Heart left ventricle (tissue), 16 donors: Measurements from ENCODE around the gene CCDC134. TPM values are rescaled to one million over a fixed set of nuclear protein-coding genes. Genes with fewer than 3 reads are reported as not detected.

Source experiments
- ATAC-seq, 4 donors: fragments of 200-7000 bp; cut with Tn5 transposase; one replicate each; pipeline ENCODE4 v1.9.1; 2020 to 2022; ENCODE audit warnings: moderate library complexity in 4 of 4, mild to moderate bottlenecking in 3 of 4, moderate number of reproducible peaks in 1 of 4
- DNase-seq, 5 donors: peaks; one replicate each; pipeline ENCODE4 v3.0.0-alpha.2; 2020
- H3K27ac ChIP-seq, 12 donors: fragments of 200-600 bp; sonication (generic) in 4 of 12; one replicate each; pipeline versions ENCODE4 v1.5.0 to v1.8.0; 2016 to 2022; ENCODE audit warnings: mild to moderate bottlenecking in 2 of 12
- H3K27me3 ChIP-seq, 9 donors: fragments of 200-600 bp; sonication (generic) in 2 of 9; one replicate each; pipeline versions ENCODE4 v1.5.1 to v1.8.0; 2016 to 2022; ENCODE audit warnings: mild to moderate bottlenecking in 3 of 9
- H3K36me3 ChIP-seq, 9 donors: fragments of 200-600 bp; sonication (generic) in 2 of 9; one replicate each; pipeline versions ENCODE4 v1.5.0 to v1.8.0; 2018 to 2022; ENCODE audit warnings: mild to moderate bottlenecking in 2 of 9
- H3K4me1 ChIP-seq, 12 donors: fragments of 200-600 bp; sonication (generic) in 4 of 12; one replicate each; pipeline versions ENCODE4 v1.5.0 to v1.8.0; 2016 to 2022; ENCODE audit warnings: mild to moderate bottlenecking in 3 of 12
- H3K4me3 ChIP-seq, 12 donors: fragments of 200-600 bp; sonication (generic) in 4 of 12; one replicate each; pipeline versions ENCODE4 v1.5.0 to v1.8.0; 2017 to 2022; ENCODE audit warnings: mild to moderate bottlenecking in 9 of 12, moderate library complexity in 4 of 12
- H3K9me3 ChIP-seq, 12 donors: fragments of 200-600 bp; sonication (generic) in 4 of 12; one replicate each; pipeline versions ENCODE4 v1.5.0 to v1.8.0; 2016 to 2022; ENCODE audit warnings: mild to moderate bottlenecking in 1 of 12
- POLR2A ChIP-seq, 2 donors: fragments of 450-650 bp; IDR thresholded peaks; one replicate each; pipeline ENCODE4 v1.6.1; 2017; ENCODE audit warnings: antibody characterized with exemption in 2 of 2, mild to moderate bottlenecking in 2 of 2, moderate library complexity in 2 of 2
- WGBS, 4 donors: extraction: QIAGEN DNeasy Blood & Tissue Kit in 2 of 4; methylation state at CpG; one replicate each; pipeline versions ENCODE4 v1.1.5 to v1.1.7; 2013 to 2018; 5-methylcytosine and 5-hydroxymethylcytosine counted together
- intact Hi-C, 10 donors: fragments of 100-400 bp; cut with DNase I; formaldehyde crosslinking; loops; one replicate each; pipeline versions ENCODE4 v1.11.1 to v1.14.2; 2022
- long read RNA-seq, 3 donors: library from polyadenylated mRNA; unstranded; transcript quantifications; one replicate each; pipeline ENCODE4 v2.0.0, GENCODE V29; 2020 to 2021
- polyA plus RNA-seq, 2 donors: library from polyadenylated mRNA; stranded (reverse); fragments of 200-250 nt; gene quantifications; one replicate each; pipeline ENCODE4 v1.2.3, GENCODE V29; 2013
- total RNA-seq, 9 donors: library from RNA; depleted of rRNA in 2 of 9; stranded (reverse); fragments of >200 nt in 2 of 9; fragmentation: NEBNext Ultra II Directional in 3 of 9; extraction: Animal tissue kit (Norgen Biotek cat#: 25700) in 3 of 9; gene quantifications; one replicate each; pipeline versions ENCODE4 v1.1.0 to v1.2.4, GENCODE V29; 2016 to 2023
- TF ChIP-seq, protein P1 (sequence below), 12 donors: fragments of 200-600 bp; sonication (generic) in 4 of 12; IDR thresholded peaks; one replicate each; pipeline versions ENCODE4 v1.5.0 to v1.8.0; 2018 to 2022; ENCODE audit warnings: antibody characterized with exemption in 12 of 12, mild to moderate bottlenecking in 5 of 12
- donor health status: ischemic (EF 13 %, LVEDD 7.1; RV severe dilation, severe dysfunction).
- donor health status: healthy with polysubstance abuse.
- donor health status: DM: no; HTN: yes; CAD: no.
- donor health status: DM: no; HTN: no; CAD: no.
- donor health status: ischemic (EF 25% LVEDD 6.9; RV normal size, moderate dysfunction).
- donor health status: ischemic (EF 25% LVEDD 5.7; RV mildly dilated, moderate dysfunction).
- donor health status: healthy.
- donor health status: DM: yes; HTN: yes; CAD: no.
- donor health status: ischemic (EF 35%, LVEDD 5.7; RV mildly dilated, moderate dysfunction).
- donor health status: nonischemic (EF 11% LVEDD 7.7; RV severe dilation, severe dysfunction).
- donor health status: DM: yes; HTN: yes; CAD: no.
- donor health status: PGD.
- donor health status: ischemic (EF 29% LVEDD 5.4; RV normal size, mild dysfunction).
- donor health status: nonischemic (EF 23%, LVEDD 6.1; RV moderate dilation, normal function).

CCDC134 gene
- total RNA-seq (10 to 100 TPM in 1 of 9 donors, 1 to 10 TPM in 8; 2.3 to 10.2 (median 3.5) TPM), polyA plus RNA-seq (1 to 10 TPM; 2.2 to 5.0 TPM)
- long read RNA-seq, donor 1, partial matches to known transcripts = 1 of 8 reads
- long read RNA-seq, donor 1, other reads (novel, unspliced or antisense) = 4 of 8 reads
- long read RNA-seq, donor 2, transcript CCDC134-201 (7 exons, 1,270 nt) = major isoform, 10 of 12 reads
- long read RNA-seq, donor 2, partial matches to known transcripts = 0 of 12 reads
- long read RNA-seq, donor 2, other reads (novel, unspliced or antisense) = 2 of 12 reads
- long read RNA-seq, donor 3, partial matches to known transcripts = 1 of 1 reads
- long read RNA-seq, donor 3, other reads (novel, unspliced or antisense) = 0 of 1 reads

GRCh38 chr22:41800348-41801146, at the start of gene CCDC134:
CCDC134 (plus strand) TSS chr22:41800679; CDS start chr22:41808891, 8,212 bp downstream.
- intact Hi-C loops = loop anchor here in 3 of 10 donors (1.0 to 5.0 kb wide), 3 partner anchors 30 to 103 kb away; partner anchors contain the start of gene MEI1 (in 1 of the 3)
- ATAC-seq = peak; percentile 96 to 99 (median 99)
- H3K36me3 ChIP-seq = no peaks in the 10 kb centered on the region
- peak within 1 kb of the TSS; percentile 56 to 96 (median 90) for H3K27ac ChIP-seq
- peak within 1 kb of the TSS; percentile 61 to 98 (median 85) for H3K4me3 ChIP-seq
- peak; percentile 92 to 96 (median 94) for DNase-seq
- TF ChIP-seq, protein P1, sequence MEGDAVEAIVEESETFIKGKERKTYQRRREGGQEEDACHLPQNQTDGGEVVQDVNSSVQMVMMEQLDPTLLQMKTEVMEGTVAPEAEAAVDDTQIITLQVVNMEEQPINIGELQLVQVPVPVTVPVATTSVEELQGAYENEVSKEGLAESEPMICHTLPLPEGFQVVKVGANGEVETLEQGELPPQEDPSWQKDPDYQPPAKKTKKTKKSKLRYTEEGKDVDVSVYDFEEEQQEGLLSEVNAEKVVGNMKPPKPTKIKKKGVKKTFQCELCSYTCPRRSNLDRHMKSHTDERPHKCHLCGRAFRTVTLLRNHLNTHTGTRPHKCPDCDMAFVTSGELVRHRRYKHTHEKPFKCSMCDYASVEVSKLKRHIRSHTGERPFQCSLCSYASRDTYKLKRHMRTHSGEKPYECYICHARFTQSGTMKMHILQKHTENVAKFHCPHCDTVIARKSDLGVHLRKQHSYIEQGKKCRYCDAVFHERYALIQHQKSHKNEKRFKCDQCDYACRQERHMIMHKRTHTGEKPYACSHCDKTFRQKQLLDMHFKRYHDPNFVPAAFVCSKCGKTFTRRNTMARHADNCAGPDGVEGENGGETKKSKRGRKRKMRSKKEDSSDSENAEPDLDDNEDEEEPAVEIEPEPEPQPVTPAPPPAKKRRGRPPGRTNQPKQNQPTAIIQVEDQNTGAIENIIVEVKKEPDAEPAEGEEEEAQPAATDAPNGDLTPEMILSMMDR (IDR thresholded peaks at IDR 0.05) = peak in 1 of 12 donors; percentile 14
- peak in 1 of 2 donors; percentile 86 for TF ChIP-seq POLR2A (IDR thresholded peaks at IDR 0.05)
- H3K4me1 ChIP-seq = peaks cover 0 to 22% (median 17%) of the 10 kb centered on the region in 12 donors
- H3K27me3 ChIP-seq = no peaks in the 10 kb centered on the region
- no peaks in the 10 kb centered on the region for H3K9me3 ChIP-seq
- 0 to 1% (median 0%) methylated on average over 43 to 52 of the region's 52 CpGs for WGBS, 4 donors

DNA sequence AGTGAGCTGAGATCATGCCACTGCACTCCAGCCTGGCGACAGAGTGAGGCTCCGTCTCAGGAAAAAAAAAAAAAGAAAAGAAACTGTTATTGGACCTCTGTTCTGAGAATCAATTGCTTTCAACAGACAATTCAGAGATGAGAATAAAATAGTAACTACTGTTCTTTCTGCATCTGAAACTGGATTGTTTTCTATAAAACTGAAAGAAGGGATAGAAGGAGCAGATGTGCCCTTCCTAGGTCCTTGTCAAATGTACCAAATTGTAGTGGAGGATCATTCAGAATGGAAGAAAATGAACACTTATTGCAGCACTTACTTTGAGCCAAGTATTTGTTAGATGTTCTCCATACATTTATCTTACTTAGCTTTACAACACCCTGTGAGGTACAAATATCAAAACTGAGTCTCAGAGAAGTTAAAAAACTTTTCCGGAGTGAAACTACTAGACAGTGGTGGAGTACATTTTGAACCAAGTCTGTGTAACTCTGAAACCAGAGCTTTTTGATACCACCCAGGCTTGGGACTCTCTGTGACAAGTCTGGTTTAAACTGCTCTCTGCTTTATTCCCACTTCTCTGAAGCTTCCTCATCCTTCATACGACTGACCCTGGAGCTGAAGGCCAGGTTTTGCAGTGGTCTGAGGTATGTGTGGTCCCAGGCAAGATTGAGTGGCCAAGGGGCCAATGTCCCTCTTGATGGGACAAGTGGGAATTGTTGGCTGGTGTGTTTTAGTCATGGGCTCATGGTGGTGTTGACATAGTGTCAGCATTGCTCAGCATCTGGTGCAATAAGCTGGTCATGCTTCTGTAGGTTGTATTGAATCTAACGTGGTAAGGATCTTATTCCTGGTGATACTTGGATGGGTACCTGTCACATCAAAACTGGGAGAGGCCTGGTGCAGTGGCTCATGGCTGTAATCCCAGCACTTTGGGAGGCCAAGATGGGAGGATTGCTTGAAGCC, 48.2 kb upstream of the CCDC134 start:
- TF ChIP-seq, protein P1 (IDR thresholded peaks at IDR 0.05) = no peak
- no peak for TF ChIP-seq POLR2A (IDR thresholded peaks at IDR 0.05)
- WGBS, 4 donors = 79 to 84% (median 80%) methylated on average over 5 of the region's 5 CpGs
- no peak for DNase-seq
- no peak for ATAC-seq
- H3K36me3 ChIP-seq = no peaks in the 10 kb centered on the region
- no peak overlapping the region for H3K4me3 ChIP-seq
- H3K27ac ChIP-seq = no peak overlapping the region
- peaks cover 0 to 4% (median 0%) of the 10 kb centered on the region in 9 donors for H3K27me3 ChIP-seq
- intact Hi-C loops = no loop called here
- no peaks in the 10 kb centered on the region for H3K4me1 ChIP-seq
- no peaks in the 10 kb centered on the region for H3K9me3 ChIP-seq

- 44 to 50% (median 46%) methylated on average over 2 of the region's 2 CpGs for WGBS, 4 donors
- no peak overlapping the region for H3K4me3 ChIP-seq
- no peak overlapping the region for H3K27ac ChIP-seq
- no peaks in the 10 kb centered on the region for H3K9me3 ChIP-seq
- ATAC-seq (no peak), DNase-seq (no peak)
- H3K4me1 ChIP-seq = no peaks in the 10 kb centered on the region
- H3K36me3 ChIP-seq = no peaks in the 10 kb centered on the region
- intact Hi-C loops = no loop called here
- TF ChIP-seq, protein P1 (IDR thresholded peaks at IDR 0.05) = no peak
- TF ChIP-seq POLR2A (IDR thresholded peaks at IDR 0.05) = no peak
- peaks cover 0 to 4% (median 0%) of the 10 kb centered on the region in 9 donors for H3K27me3 ChIP-seq
Observed at GRCh38 chr22:41753984-41754383, 46.5 kb upstream of the CCDC134 start.
